Renal cortical epithelial cell (primary cell): ENCODE results near the gene RBM22. TPM values are rescaled to one million over a fixed set of nuclear protein-coding genes. Genes with fewer than 3 reads are reported as not detected.

ENCODE experiments used
- total RNA-seq: library from RNA; depleted of rRNA; stranded (reverse); fragments of >200 nt; gene quantifications from 2 replicates; pipeline ENCODE4 v1.2.3, GENCODE V29; 2014

Gene RBM22
- total RNA-seq, 1 donor from 2014 or later = 39.1 TPM

Other genes starting within 250 kb of the RBM22 start
- 86.0 and 225 TPM in 2 replicates for gene NDST1, start 192.9 kb downstream of the RBM22 start, total RNA-seq
- 3.3 and 23.1 TPM in 2 replicates for gene SYNPO, start 60.4 kb downstream of the RBM22 start, total RNA-seq
- gene MYOZ3, start 39.8 kb downstream of the RBM22 start, total RNA-seq = 0.45 and 0.87 TPM in 2 replicates
- gene DCTN4, start 58.0 kb upstream of the RBM22 start, total RNA-seq = 35.6 and 61.8 TPM in 2 replicates
- 32.4 and 39.4 TPM in 2 replicates for gene SMIM3, start 77.7 kb upstream of the RBM22 start, total RNA-seq
- gene IRGM, start 145.5 kb upstream of the RBM22 start, total RNA-seq = not detected in 2 replicates
- gene ZNF300, start 203.9 kb upstream of the RBM22 start, total RNA-seq = 7.1 and 11.7 TPM in 2 replicates